Adrenal gland (tissue), 5 donors: Measurements from ENCODE around the gene DNAH8.

Experiments
- CTCF ChIP-seq, 6 experiments: fragments of 450-650 bp in 4 of 6; fragments of 200-600 bp in 2 of 6; sonication (generic) in 1 of 6; IDR thresholded peaks; 1 replicate in 5 of 6; 2 replicates in 1 of 6; pipeline versions ENCODE4 v1.5.1 to v1.8.0; 2016 to 2021; ENCODE audit warnings: antibody characterized with exemption in 6 of 6, mild to moderate bottlenecking in 2 of 6, moderate library complexity in 1 of 6
- POLR2A ChIP-seq, 2 donors: fragments of 450-650 bp; IDR thresholded peaks; one replicate each; pipeline ENCODE4 v1.6.1; 2017; ENCODE audit warnings: antibody characterized with exemption in 2 of 2, mild to moderate bottlenecking in 2 of 2, moderate library complexity in 1 of 2
- donor health status: DM: no; HTN: no; CAD: no.

- no peak for TF ChIP-seq CTCF (IDR thresholded peaks at IDR 0.05)
- TF ChIP-seq POLR2A (IDR thresholded peaks at IDR 0.05): no peak
Observed at GRCh38 chr6:38957426-38957825, 242.3 kb downstream of the DNAH8 start.
